Globus pallidus (tissue), 1 donor: ENCODE data around the gene PCDH18.
A peak's percentile ranks its signal among the peaks of the same experiment; 100 is the strongest.
"Not testable (repeated sequence)": the region's sequence is repeated elsewhere in the genome, so short reads cannot be mapped to it uniquely, and the experiment has no call there.

Experiments
- DNase-seq: peaks from one replicate; pipeline ENCODE4 v3.0.0-alpha.2; 2015; ENCODE audit warnings: low spot score

Gene PCDH18

DNA sequence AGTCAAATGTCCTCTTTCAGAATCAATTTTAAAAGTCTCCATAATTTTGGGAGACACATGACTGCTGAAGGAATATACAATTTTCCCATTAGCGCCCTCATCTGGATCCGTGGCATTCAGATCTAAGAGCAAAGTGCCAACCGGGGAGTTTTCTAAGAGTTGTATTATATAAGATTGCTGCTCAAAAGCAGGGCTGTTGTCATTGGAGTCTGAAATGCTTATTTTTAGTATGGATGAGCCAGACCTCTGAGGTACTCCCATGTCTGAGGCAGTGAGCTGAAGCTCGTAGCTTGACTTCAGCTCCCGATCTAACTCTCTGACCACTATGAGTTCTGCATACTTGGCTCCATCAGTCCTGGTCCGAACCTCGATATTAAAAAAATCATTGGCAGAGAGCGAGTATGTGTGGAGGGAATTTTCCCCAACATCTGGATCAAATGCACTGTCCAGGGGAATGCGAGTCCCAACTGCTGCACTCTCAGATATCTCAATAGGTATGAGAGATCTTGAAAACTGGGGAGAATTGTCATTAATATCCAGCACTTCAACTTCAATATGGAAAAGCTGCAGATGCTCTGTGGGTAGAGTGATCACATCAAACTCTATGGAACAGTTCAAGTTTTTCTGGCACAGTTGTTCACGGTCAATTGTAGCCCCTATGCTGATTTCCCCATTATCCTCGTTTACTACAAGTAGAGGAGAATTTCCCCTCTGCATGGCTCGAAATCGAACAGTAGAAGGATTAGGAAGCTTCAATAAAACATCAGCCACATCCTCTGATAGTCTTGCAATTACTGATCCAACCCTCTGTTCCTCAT is 917 bp downstream of the PCDH18 start:
- DNase-seq = peak; percentile 33

DNA sequence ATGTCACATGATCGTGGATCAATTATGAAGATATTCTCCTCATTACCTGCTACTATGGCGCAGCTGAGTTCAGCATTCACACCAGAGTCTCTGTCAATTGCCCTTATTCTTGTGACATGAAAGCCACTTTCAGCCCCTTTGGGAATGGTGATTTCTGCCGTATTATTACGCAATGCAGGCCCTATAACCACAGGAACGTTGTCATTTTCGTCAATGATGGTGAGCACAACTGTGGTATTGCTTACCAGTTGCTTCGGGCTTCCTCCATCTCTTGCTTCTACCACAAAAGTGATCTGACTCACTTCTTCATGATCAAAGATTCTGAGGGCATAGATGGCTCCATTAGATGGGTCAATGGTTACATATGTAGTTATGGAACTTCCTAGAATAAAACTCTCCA is 2.1 kb downstream of the PCDH18 start:
- DNase-seq = no peak

DNA sequence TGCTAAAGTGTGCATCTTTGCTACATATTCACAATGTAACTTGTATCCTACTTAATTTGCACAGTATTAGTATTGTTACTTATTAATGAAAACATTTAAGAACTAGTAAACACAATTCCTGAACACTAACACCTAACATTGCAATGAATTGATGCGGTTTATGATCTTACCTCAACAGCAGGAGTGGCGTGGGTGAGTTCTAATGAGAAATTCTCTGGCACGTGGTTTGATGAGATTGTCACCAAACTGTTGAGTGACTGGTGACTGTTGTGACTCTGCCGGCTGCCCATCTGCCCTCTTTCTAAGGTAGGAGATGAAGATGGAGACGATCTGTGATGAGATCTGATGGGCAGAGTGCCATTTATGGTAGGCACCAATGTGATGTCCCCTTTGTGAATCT is 2.9 kb downstream of the PCDH18 start:
- DNase-seq = no peak

DNA sequence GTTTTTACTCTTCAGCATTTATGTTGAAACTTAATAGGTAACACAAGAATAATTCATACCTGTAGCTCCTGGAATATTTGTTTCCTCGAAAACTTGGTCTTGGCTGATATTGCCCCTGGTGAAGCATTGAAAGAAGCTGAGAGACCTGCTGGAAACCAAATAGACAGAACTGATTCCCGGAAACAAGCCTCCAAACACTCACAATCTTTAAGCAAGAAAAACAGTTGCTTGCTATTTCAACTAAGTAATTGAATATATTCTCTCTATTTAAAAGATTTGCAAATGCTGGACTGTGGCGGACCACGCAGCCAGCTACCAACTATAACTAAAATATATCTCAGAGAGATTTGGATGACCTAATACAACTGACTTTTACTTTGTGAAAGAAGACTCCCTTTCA is 3.6 kb downstream of the PCDH18 start:
- DNase-seq = no peak

DNA sequence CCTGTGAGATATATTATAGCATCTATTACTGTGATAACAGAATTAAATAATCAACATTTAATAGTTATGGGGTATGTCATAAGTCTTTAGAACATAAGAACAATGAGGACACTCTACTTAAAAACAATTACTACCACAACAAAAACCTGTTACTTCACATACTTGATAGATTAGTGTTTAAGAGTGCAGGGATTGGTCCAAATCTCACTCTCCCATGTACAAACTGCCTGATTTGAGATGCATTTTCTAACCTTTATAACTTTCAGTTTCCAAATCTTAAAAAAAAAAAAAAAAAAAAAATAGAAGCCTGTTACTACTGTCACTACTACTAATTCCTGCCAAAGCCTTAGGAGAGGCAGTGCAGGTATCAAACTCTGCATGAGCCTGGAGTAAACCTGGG is 5.6 kb downstream of the PCDH18 start:
- DNase-seq = no peak

DNA sequence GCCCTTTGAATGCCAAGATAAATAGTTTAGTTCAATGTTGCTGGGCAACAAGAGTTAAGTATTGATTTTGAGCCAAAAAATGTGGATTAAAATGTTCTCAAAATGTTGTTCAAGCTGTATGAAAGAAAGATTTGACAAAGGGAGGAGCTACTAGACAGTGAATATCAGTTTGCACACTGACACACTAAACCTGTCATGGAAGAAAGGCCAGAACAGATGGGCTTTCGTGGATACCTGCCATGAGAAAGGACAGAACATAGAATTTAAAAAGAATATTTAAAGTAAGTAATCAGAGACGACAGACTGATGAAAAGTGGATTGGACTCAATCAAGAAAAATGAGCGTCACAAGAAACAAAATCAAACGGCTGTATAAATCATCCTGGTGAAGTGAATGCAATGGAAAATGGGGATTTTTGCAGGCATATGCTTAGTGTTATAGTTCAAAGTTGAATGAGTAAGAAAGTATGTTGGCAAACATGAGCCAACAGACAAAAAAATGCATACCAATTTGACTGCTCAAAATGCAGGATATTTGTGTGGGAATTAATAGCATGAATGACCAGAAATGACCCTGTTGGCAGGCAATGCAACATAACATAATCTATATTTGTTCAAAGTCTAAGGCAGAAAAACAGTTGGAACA is 7.4 kb downstream of the PCDH18 start:
- no peak for DNase-seq

DNA sequence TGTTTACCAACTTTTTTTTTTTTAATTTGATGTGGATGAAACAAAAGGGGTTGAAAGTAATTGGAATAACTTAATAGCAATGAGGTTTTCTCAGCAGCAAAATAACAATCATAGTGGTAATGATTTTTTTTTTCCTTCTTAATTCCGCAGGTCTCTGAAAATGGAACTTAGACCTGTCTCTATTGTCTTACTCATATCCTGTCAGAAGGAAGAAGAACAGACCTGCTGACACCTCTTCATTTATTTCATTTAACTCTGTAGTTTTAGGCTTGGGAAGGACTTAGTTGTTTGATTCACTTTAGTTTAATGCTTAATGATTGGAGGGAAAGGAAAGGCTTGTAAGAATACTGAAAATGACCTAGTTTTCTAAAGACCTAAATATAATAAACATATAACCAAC is 9.0 kb downstream of the PCDH18 start:
- DNase-seq = no peak

DNA sequence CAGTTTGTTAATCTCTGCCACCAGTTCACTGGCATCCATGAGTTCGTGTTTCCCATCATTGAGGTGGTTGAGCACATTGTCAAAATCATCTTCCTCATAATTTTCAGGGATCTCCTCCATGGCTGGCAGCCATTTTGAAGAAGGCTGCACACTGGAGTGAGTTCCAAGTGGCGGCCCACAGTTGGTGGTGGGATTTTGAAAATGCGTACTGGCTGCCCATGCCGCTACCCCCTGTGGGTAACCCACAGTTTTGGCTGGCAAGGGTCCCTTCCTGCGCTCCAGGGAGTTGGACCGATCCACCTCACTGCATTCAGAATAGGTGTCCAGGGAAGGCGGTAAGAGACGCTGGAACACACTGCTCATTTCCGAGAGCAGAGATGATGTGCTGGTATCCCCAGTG is 11.2 kb downstream of the PCDH18 start:
- DNase-seq = no peak

DNA sequence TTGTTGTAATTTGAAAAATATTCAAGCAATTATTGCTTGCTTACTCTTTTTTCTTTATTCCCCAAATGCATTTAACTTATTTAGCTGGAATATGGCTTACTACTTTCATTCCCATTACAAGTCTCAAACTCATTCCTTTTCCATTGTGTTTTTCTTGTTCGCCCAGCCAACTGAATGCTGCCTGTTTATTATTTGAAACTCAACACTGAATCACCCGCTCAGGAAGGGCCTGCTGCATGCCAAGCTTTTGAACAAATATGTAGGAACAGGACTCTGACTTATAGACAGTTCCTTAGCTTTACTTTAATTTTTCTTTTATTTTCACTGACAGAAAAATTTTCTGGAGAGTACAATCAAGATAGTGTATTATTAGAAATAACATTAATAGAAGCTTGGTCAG is 12.9 kb downstream of the PCDH18 start:
- no peak for DNase-seq

DNA sequence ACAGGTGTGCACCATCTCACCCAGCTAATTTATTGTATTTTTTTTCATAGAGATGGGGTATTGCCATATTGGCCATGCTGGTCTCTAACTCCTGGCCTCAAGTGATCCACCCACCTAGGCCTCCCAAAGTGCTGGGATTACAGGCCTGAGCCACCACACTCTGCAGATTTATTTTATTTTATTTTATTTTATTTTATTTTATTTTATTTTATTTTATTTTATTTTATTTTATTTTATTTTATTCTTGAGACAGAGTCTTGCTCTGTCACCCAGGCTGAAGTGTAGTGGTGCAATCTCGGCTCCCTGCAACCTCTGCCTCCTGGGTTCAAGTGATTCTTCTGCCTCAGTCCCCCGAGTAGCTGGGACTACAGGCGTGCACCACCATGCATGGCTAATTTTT is 15.0 kb downstream of the PCDH18 start:
- DNase-seq = not testable (repeated sequence)

DNA sequence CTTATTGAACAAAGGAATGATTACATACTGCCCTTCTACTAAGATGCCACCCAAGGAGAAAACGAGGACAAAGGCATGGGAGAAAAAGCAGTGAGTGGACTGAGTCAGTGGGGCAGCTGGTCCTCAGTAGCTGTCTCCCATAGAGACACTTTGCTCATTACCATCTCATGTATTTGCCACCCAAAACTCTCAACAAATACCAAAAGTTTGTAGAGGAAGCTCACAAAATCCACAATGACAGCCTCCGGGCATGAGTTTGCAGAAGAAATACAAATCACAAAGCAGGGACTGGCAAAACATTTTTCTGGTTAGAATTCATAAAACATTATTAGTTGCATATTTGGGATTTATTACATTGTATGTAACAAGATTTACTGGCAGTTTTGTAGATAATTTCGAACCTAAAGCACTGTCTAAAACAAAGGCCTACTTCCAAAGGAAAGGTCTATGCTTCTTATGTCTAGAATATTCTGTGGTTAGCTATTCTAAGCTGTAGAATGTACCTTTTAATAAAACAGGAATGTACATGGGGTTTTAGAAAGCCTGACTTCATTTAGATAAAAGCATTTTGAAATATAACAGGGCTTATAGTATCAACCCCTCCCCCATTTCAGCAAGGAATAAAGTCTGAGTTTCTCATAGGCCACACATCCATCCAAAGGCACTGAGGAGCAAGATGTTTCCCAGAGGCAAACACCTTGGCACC is 17.7 kb downstream of the PCDH18 start:
- no peak for DNase-seq

DNA sequence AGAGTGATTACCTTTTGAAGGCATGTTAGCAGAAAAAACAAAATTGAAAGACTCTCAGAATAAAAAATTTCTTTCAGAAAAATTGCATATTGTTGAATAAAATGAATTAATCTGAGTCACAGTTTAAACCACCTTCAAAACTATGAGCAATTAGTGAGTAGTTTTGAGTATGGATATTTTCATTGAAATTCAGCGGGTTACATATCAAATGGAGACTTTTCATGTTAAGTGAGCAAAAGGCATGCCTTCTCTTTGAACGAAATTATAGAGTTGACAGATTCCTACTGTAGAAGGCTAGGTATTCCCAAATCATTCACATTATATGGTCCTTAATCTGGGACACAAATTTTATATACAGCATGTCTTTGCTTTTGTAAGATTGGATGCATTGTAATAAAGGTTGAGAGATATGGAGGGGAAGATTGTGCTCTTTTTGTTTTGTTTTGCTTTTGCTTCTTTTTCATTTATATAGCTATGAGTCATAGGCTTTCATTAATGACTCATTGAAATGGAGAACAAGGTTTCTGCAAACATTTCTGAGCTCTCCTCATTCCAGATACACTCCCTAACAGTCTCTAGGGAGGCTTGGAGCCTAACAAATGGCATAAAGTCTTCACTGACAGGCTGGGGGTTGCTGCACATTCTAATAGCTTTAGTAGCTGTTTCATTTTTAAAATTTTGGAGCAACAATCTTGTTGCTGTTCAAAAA is 21.6 kb downstream of the PCDH18 start:
- no peak for DNase-seq

DNA sequence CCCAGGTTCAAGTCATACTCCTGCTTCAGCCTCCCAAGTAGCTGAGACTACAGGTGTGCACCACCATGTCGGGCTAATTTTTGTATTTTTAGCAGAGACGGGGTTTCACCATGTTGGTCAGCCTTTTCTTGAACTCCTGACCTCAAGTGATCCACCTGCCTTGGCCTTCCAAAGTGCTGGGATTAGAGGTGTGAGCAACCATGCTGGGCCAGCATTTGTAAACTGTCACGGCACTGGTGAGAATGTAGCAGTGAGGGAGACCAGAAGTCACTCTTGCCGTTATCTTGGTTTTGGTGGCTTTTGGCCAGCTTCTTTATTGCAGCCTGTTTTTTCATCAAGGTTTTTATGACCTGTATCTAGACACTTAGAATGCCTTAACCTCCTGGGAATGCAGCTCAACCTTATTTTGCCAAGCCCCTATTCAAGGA is 22.4 kb downstream of the PCDH18 start:
- no peak for DNase-seq

DNA sequence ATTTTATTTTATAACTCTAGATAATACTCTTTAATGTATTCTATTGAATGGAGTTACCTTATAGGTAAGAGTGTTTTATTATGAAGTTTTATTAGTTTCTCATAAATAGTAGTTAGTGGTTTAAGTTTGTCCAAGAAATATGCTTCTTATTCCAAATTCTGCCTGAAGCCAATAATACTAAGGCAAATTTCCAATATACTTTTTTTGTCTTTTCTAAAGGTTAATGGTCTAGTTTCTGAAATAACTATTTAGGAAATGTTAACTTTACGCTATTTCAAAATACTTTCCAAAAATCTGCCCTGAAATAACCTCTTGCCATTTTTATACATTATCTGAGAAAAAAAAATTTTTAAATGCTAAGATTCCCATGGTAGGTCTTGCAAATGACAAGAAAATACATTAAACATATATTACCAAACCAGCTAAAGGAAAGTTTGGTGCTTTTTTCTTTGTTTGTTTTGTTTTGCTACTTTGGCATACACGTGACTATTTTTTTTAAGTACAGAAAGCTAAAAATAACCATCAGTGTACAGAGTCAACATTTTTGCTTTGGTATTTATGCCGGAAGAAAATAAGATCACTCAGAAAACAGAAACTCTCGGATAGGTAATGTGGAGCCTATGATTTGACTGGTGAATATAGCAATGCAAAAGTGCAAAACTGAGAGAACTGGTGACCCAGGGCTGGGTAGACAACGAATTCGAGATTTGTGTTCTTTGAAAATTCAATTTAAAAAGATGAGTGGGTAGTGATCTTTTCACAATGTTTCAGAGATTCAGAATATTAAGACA is 29.8 kb downstream of the PCDH18 start:
- no peak for DNase-seq

DNA sequence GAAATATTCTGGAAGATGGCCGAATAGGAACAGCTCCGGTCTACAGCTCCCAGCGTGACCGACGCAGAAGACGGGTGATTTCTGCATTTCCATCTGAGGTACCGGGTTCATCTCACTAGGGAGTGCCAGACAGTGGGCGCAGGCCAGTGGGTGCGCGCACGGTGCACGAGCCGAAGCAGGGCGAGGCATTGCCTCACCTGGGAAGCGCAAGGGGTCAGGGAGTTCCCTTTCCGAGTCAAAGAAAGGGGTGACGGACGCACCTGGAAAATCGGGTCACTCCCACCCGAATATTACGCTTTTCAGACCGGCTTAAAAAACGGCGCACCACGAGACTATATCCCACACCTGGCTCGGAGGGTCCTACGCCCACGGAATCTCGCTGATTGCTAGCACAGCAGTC is 36.0 kb downstream of the PCDH18 start:
- DNase-seq = not testable (repeated sequence)

DNA sequence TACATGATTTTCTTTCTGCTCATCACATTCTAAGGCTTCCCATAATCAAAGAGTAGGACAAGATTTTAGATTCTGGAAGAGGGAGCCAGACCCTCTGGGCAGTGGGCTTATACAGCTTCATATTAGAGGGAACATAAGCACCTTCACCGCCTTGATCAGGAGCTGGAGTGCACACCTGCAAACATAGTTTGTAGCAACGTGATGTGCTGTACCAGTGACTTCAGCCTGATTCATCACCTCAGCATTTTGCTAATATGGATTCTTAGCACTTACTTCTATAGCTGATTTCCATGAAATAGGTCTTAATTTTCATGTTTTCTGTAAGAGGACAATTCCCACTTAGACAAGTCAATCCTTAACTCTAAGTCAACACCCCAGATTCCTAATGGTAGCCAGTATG is 36.7 kb downstream of the PCDH18 start:
- DNase-seq = no peak

DNA sequence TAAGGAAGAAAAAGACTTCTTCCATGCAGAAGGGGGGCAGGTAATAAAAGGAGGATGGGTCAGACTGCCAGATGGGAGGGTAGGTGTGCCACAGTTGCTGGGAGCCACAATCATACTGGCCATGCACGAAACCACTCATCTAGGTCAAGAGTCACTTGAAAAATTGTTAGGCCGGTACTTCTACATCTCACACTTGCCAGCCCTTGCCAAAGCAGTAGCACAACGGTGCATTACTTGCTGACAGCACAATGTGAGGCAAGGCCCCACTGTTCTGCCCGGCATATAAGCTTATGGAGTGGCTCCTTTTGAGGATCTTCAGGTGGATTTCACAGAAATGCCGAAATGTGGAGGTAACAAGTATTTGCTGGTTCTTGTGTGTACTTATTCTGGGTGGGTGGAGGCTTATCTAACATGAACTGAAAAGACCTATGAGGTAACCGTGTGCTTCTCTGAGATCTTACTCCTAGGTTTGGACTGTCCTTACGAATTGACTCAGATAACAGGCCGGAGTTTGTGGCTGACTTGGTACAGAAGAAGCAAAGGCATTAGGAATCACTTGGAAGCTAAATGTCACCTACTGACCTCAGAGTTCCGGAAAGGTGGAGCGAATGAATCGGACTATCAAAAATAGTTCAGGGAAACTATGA is 48.9 kb downstream of the PCDH18 start:
- not testable (repeated sequence) for DNase-seq

DNA sequence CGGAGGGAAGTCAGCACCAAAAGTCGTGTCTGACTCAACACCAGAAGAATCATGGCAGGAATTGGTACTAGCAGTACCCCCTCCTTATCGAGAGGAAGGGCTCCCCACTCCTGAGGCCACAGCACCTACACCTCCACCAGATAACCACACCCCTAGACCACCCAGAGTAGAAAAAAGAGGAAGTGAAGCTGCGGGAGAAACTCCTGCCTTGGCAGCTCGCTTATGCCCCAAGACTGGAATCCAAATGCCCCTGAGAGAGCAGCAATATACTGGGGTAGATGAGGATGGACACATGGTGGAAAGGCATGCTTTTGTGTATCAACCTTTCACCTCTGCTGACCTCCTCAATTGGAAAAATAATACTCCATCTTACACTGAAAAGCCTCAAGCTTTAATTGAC is 52.6 kb downstream of the PCDH18 start:
- DNase-seq = not testable (repeated sequence)

DNA sequence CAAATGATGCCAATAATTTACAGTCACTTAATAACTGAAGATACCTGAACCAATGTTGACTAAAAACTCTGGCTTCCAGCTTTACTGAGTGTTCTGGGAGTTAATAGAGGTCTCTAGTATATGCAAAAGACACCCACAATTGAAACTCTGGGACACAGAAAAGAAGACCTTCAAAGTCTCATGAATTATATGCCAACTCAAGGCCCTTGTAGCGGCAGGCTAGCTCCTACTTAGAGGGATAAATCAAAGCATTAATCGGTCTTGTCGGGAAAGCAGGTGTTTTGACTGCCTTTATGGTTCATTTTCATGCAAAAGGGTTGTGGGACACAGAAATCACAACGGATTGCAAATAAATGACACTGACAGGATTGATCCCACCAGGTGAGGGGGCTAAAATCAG is 55.9 kb downstream of the PCDH18 start:
- DNase-seq = no peak

DNA sequence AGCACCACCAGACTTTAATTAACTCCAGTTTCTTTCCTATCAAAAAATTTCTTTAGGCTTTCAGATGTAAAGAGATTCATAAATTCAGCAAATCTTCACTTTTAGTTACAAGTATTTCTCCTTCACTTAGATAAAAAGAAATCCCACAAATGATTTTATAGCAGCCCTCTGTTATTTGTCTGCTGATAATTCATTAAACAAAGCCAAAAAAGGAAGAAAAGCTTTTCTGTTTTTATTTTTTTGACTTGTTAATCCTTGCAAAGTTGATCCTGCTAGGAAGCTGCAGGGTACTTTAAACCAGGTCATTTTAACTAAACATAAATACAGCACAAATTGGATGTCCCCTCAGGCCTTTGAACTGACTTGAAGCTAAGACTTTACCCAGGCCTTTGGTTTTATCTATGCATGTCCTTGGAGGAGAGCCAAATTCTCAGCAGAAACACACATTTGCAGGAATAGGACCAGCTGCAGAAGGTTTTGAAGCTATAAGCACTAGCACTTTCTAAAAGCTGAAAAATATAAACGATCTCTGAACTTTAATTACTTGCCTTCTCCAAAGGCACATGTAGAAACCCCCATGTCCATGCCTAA is 57.5 kb downstream of the PCDH18 start:
- DNase-seq = no peak

DNA sequence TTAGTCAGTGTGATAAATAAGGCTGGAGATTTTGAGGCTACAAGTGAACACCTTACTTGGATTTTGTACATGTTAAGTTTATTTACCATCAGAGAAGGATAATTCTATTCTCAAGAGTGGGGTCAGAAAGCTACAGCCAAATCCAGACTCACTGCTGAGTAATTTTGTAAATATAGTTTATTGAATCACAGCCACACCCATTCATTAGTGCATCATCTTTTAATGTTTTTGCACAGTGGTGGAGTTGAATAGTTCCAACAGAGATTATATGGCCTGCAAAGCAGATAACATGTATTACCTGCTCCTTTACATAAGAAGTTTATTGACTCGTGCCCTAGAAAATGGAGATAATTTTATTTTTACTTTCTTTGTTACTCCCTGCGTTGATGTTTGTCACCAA is 60.4 kb downstream of the PCDH18 start:
- no peak for DNase-seq
